Inflammatory macrophage treated with lipopolysaccharide for 1 hour (primary cell): ENCODE data around the gene MAS1.
"Not testable (repeated sequence)": the region's sequence is repeated elsewhere in the genome, so short reads cannot be mapped to it uniquely, and the experiment has no call there.

Source experiments
- DNase-seq, 2 donors: peaks; one replicate each; pipeline ENCODE4 v3.0.0-alpha.2; 2020 to 2022

MAS1 gene

GRCh38 chr6:159890792-159891191 is at the start of gene MAS1:
TSS of gene MAS1 (plus strand) at chr6:159890988. CDS start at chr6:159906956, 15,968 bp downstream.
- no peak for DNase-seq

GRCh38 chr6:159842035-159842434 is 48.8 kb upstream of the MAS1 start:
- no peak for DNase-seq

- DNase-seq, result no peak
Measured at GRCh38 chr6:159844737-159845645, 45.8 kb upstream of the MAS1 start.

GRCh38 chr6:159848552-159848951 is 42.2 kb upstream of the MAS1 start:
- DNase-seq, result not testable (repeated sequence)

- peak; percentile 39 to 58 for DNase-seq
Measured at GRCh38 chr6:159849851-159850250, 40.9 kb upstream of the MAS1 start.

- peak; percentile 20 to 30 for DNase-seq
Measured at GRCh38 chr6:159852877-159853276, 37.9 kb upstream of the MAS1 start.

GRCh38 chr6:159853754-159854153 is 37.0 kb upstream of the MAS1 start:
- no peak for DNase-seq

GRCh38 chr6:159854959-159855358 is 35.8 kb upstream of the MAS1 start:
- DNase-seq, result peak; percentile 26 to 63

GRCh38 chr6:159858259-159858658 is 32.5 kb upstream of the MAS1 start:
- no peak for DNase-seq

GRCh38 chr6:159860482-159860881 is 30.3 kb upstream of the MAS1 start:
- peak in 1 of 2 donors; percentile 10 for DNase-seq

GRCh38 chr6:159862103-159862502 is 28.7 kb upstream of the MAS1 start:
- DNase-seq, result no peak

GRCh38 chr6:159863341-159863740 is 27.4 kb upstream of the MAS1 start:
- peak; percentile 30 to 76 for DNase-seq

- DNase-seq, result no peak
Measured at GRCh38 chr6:159865226-159865920, 25.4 kb upstream of the MAS1 start.

- DNase-seq, result no peak
Measured at GRCh38 chr6:159866286-159867247, 24.2 kb upstream of the MAS1 start.

GRCh38 chr6:159871241-159871640 is 19.5 kb upstream of the MAS1 start:
- no peak for DNase-seq

GRCh38 chr6:159871906-159872305 is 18.9 kb upstream of the MAS1 start:
- DNase-seq, result no peak

- peak in 1 of 2 donors; percentile 5 for DNase-seq
Measured at GRCh38 chr6:159874435-159874834, 16.4 kb upstream of the MAS1 start.

GRCh38 chr6:159875194-159875593 is 15.6 kb upstream of the MAS1 start:
- DNase-seq, result no peak

GRCh38 chr6:159876242-159876641 is 14.5 kb upstream of the MAS1 start:
- no peak for DNase-seq

- no peak for DNase-seq
Measured at GRCh38 chr6:159877256-159877808, 13.5 kb upstream of the MAS1 start.

GRCh38 chr6:159878341-159878740 is 12.4 kb upstream of the MAS1 start:
- DNase-seq, result no peak

- DNase-seq, result no peak
Measured at GRCh38 chr6:159879856-159880255, 10.9 kb upstream of the MAS1 start.
